ENCODE data around the gene POM121L2.

The POM121L2 gene

GRCh38 chr6:27287751-27288135 is 24.3 kb downstream of the POM121L2 start:
- H3K4me2 ChIP-seq (ENCODE audit: low read length): no peak overlapping the region
- no peaks in the 10 kb centered on the region for H3K9me2 ChIP-seq (ENCODE audit: low read depth, low read length)
- H3F3A ChIP-seq (ENCODE audit: insufficient read depth, low read length): no peaks in the 10 kb centered on the region
- H4K20me1 ChIP-seq (ENCODE audit: insufficient read depth, low read length): no peaks in the 10 kb centered on the region
- no peaks in the 10 kb centered on the region for H3K79me2 ChIP-seq (ENCODE audit: insufficient read depth, low read length)
- H3K9ac ChIP-seq (ENCODE audit: low read length): no peak overlapping the region
- no peak overlapping the region for H3K27ac ChIP-seq (ENCODE audit: low read depth, low read length, poor library complexity, severe bottlenecking)
- no peaks in the 10 kb centered on the region for H3K4me1 ChIP-seq (ENCODE audit: insufficient read depth, low read length, severe bottlenecking)
- no peak overlapping the region for H2AFZ ChIP-seq (ENCODE audit: low read length)
- H3K36me3 ChIP-seq (ENCODE audit: insufficient read depth, low read length): no peaks in the 10 kb centered on the region
- no peak for TF ChIP-seq CTCF (IDR thresholded peaks at IDR 0.05; ENCODE audit: low read length)
- TF ChIP-seq EZH2 (IDR thresholded peaks at IDR 0.05; ENCODE audit: borderline replicate concordance, low read length): no peak
- no peaks in the 10 kb centered on the region for H3K27me3 ChIP-seq (ENCODE audit: insufficient read depth, low read length)
- no peak overlapping the region for H3K4me3 ChIP-seq (ENCODE audit: low read depth, low read length, poor library complexity, severe bottlenecking)
- H3K9me3 ChIP-seq (ENCODE audit: low read length): no peaks in the 10 kb centered on the region

- Histone ChIP-seq H3K9me3 (ENCODE audit: low read length) (no peaks in the 10 kb centered on the region), H3K4me2 (ENCODE audit: low read length) (no peak overlapping the region), H3K4me3 (ENCODE audit: low read depth, low read length, poor library complexity, severe bottlenecking) (no peak overlapping the region), H3K9ac (ENCODE audit: low read length) (no peak overlapping the region), H3K79me2 (ENCODE audit: insufficient read depth, low read length) (no peaks in the 10 kb centered on the region), H3K36me3 (ENCODE audit: insufficient read depth, low read length) (no peaks in the 10 kb centered on the region), H3K27ac (ENCODE audit: low read depth, low read length, poor library complexity, severe bottlenecking) (no peak overlapping the region), H2AFZ (ENCODE audit: low read length) (no peak overlapping the region), H3K4me1 (ENCODE audit: insufficient read depth, low read length, severe bottlenecking) (no peaks in the 10 kb centered on the region), H3F3A (ENCODE audit: insufficient read depth, low read length) (no peaks in the 10 kb centered on the region), H4K20me1 (ENCODE audit: insufficient read depth, low read length) (no peaks in the 10 kb centered on the region), H3K9me2 (ENCODE audit: low read depth, low read length) (no peaks in the 10 kb centered on the region), H3K27me3 (ENCODE audit: insufficient read depth, low read length) (no peaks in the 10 kb centered on the region)
- TF ChIP-seq CTCF (IDR thresholded peaks at IDR 0.05; ENCODE audit: low read length) (no peak), EZH2 (IDR thresholded peaks at IDR 0.05; ENCODE audit: borderline replicate concordance, low read length) (no peak)
Measured at GRCh38 chr6:27286141-27286540, 25.9 kb downstream of the POM121L2 start.

- H3K27ac ChIP-seq (ENCODE audit: low read depth, low read length, poor library complexity, severe bottlenecking): no peak overlapping the region
- no peaks in the 10 kb centered on the region for H3K36me3 ChIP-seq (ENCODE audit: insufficient read depth, low read length)
- H3K27me3 ChIP-seq (ENCODE audit: insufficient read depth, low read length): no peaks in the 10 kb centered on the region
- H2AFZ ChIP-seq (ENCODE audit: low read length): no peak overlapping the region
- no peak overlapping the region for H3K4me3 ChIP-seq (ENCODE audit: low read depth, low read length, poor library complexity, severe bottlenecking)
- TF ChIP-seq CTCF (IDR thresholded peaks at IDR 0.05; ENCODE audit: low read length) (no peak), EZH2 (IDR thresholded peaks at IDR 0.05; ENCODE audit: borderline replicate concordance, low read length) (no peak)
- no peaks in the 10 kb centered on the region for H3K79me2 ChIP-seq (ENCODE audit: insufficient read depth, low read length)
- no peaks in the 10 kb centered on the region for H3K9me3 ChIP-seq (ENCODE audit: low read length)
- H3K4me2 ChIP-seq (ENCODE audit: low read length): no peak overlapping the region
- no peaks in the 10 kb centered on the region for H3K4me1 ChIP-seq (ENCODE audit: insufficient read depth, low read length, severe bottlenecking)
- no peak overlapping the region for H3K9ac ChIP-seq (ENCODE audit: low read length)
- H3K9me2 ChIP-seq (ENCODE audit: low read depth, low read length): no peaks in the 10 kb centered on the region
- H4K20me1 ChIP-seq (ENCODE audit: insufficient read depth, low read length): no peaks in the 10 kb centered on the region
- H3F3A ChIP-seq (ENCODE audit: insufficient read depth, low read length): no peaks in the 10 kb centered on the region
Measured at GRCh38 chr6:27283279-27283678, 28.8 kb downstream of the POM121L2 start.

Data from OCI-LY1 (cell line).